DMS114 treated with DMSO at 0.1 percent for 48 hours (cell line): ENCODE results near the gene UBAC2.

Experiments used
- DNase-seq: peaks from one replicate; lab custom pipeline; 2025; ENCODE audit not compliant: unreplicated experiment; lab: John Stamatoyannopoulos, UW

Gene UBAC2

DNA sequence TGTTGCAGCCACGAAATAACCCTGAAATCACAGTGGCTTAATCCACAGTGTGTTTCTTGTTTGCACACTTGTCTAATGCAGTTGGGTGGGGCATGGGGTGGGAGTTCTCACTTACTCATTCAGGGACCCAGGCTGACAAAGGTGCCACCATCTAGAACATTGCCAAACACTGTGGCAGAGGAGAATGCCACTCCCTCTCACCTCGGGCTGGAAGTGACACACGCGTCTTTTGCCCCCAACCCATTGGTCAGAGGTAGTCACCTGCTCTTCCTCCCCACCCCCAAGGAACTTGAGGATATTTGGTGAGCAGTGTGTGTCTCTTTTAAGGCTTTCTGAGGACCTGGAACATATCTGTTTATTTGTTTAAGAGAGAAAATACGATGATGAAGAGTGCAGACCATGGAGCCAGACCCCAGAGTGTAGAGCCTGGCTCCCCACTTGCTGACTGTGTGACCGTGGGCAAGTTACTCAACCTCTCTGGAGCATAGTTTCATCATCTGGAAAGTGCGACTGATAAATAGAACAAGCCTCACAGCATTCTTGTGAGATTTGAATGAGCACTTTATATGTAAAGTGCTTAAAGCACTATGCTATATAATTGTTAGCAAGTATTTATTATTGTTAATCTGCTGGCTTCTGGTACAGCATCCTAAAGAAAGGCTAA lies 89.2 kb downstream of the UBAC2 start:
- no peak for DNase-seq

DNA sequence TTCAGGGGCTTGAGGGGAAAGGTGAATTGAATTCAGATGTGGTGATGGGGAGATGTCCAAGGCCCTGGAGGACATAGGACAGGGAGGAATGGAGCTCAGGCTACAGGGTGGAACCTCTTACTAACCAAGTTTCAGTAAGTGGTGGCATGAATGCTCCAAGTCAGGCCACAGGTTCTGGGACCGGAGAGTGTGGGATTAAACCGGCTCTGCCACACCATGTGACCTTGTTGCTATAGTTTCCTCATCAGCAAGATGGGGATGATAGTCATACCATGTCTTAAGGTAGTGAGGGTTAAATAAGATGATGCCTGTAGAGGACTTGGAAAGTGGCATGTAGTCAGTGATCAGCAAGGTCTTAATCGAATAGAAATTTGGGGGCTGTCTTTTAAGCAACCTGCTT lies 90.2 kb downstream of the UBAC2 start:
- DNase-seq = no peak

DNA sequence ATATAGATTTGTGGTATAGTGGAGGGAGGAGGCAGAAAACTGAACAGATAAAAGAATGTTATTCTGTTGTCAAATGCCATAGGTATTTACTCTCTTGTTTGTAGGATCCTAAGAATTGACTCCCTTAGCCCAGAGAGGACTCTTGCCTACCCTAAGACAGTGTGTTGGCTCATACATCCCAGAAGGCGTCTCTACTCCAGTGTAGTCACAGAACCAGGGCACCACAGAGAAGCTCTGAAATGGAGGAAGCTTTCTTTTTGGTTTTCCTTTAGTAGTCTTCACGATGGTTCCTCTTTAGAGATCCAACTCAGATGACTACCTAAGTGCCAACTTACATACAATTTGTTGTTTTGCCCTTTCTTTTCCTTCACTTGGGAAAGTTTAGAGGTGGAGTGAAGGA lies 92.5 kb downstream of the UBAC2 start:
- no peak for DNase-seq

DNA sequence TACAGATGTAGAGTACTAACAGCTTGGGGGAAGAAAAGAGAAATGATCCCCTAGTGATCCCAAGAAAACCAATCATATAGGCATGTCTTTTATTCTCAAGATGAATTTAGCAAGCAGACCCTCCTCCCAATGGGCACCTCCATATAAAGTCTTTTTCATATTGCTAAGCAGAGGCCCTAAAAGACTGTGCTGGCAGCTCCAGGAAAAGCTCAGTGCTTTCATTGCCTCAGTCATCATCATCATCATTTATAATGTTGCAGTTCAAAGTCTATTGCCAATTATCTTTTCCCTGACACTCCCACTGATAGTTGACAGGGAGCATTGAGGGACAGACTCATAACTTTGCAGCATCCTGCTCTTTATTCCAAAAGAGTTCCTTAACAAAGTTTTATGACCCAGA lies 93.5 kb downstream of the UBAC2 start:
- DNase-seq = no peak

DNA sequence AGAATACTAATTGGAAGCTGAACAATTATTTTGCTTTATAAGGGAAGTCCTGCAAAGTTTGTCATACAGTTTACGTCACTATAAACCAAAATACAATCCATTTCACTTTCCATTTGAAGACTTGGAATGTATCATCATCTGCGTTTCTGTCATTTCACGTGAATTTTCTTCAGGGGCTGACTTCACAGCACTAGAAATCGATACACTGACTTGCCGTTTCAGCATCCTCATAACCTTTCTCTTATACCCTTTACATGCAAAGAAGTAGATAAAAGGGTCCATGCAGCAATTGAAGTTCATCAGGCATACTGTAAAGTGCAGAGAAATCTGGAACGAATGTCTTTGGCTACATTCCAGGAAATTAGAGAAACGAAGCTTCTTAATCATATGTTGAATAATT lies 94.3 kb downstream of the UBAC2 start:
- DNase-seq = no peak

DNA sequence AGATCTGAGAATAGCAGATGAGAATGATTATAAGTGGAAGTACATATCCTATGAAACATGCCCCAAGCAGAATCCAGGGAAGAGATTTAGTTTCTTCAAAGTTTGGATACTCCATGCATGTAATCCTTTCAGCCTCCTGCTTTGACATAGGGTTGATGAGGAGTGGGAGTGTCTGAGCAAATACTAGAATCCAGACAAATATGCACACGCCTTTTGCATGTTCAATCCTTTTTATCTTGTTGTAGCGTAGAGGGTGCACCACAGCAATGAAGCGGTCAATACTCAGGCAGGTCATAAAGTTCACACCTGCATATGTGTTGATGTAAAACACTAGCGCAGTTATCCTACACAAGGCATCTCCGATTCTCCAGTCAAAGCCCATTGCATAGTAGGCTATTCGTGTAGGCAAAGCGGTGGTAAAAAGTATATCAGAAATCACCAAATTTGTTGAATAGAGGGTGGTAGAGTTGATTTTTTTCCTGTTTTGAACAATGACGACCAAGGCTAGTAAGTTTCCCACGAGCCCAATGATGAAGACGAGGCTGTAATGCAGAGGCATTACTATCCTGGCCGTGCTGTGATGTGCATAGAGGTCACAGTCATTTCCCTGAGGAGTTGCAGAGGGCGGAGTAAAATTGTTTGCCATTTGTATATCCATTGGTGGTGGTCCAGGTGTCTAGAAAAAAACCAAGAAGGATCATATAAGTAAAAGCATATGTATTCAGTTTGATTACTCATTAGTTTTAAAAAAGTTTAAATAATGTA lies 95.0 kb downstream of the UBAC2 start:
- DNase-seq = no peak

DNA sequence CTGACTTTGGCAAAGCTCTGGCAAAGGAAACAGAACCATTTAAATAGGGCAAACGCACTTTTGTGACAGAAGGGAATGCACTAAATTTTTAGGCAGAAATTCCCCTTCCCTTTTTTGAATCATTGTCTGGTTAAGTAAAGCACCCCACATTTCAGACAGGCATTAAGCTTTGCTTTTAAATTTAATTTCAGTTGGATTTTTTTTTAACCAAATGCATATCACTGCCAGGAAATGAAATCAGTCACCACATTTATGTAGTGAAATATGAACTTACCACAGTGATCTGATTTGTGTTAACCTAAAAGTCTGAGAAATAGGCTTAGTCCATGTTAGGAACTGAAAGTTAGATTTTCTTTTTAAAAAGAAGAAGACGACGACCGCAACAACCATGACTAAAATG lies 95.7 kb downstream of the UBAC2 start:
- DNase-seq = no peak

DNA sequence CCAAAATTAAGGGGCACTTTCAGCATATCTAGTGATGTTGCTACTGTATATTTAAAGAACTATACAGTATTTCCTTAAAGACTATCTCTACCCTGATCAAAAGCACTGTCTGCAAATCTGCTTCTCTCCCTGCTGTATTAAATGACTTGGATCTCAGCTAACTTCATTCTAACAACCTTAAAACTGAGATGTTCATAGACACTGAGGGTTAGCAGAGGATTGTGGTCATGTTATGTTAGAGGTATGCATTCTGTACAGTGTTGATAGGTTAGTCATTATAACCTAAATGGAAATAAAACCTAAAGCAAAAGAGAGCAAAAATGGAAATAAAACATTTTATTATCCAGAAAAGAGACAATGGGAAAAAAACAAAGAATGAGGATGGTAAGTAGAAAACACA lies 96.7 kb downstream of the UBAC2 start:
- DNase-seq = no peak

DNA sequence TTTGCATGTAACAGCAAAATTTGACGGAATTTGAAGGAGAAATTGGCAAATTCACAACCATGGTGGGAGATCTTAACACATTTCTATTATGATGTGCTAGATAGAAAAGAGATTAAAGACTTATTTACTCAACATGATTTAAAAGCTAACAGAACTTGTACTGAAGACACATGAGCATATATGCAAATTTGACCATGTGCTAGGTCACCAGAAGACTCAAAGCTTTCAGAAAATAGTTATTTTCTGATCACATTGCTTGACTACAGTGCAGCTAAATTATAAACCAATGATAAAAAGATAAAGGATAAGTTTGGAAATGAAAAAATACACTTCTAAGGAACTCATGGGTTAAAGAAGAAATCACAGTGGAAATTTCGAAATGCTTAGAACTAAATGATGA lies 97.4 kb downstream of the UBAC2 start:
- DNase-seq = no peak

DNA sequence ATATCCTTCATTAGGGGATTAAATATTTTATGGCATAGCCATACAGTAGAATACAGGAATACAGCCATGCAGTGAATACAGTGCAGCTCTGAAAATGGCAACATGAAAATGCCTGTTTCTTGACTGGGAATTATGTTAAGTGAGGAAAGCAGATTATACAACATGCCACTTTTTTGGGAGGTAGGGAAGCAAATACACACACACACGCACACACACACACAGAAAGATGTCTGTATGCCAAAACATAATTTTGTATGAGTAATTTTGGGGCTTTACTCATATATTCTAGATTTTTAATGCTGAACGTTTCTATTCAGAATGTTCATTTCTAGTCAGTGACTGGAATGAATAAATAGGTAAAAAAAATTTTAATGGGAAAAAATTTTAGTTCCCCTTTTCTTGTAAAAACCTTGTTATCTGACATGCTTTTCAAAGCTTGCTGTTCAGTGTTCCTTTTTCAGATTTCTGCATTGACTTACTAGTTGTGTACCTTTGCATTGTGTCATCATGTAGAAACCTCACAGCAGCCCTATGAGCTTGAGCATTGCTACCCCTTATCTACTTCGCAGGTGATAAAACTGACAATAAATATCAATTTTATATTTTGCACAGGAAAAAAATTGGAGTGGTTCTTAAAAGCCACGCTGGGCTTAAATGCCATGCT lies 98.7 kb downstream of the UBAC2 start:
- no peak for DNase-seq

DNA sequence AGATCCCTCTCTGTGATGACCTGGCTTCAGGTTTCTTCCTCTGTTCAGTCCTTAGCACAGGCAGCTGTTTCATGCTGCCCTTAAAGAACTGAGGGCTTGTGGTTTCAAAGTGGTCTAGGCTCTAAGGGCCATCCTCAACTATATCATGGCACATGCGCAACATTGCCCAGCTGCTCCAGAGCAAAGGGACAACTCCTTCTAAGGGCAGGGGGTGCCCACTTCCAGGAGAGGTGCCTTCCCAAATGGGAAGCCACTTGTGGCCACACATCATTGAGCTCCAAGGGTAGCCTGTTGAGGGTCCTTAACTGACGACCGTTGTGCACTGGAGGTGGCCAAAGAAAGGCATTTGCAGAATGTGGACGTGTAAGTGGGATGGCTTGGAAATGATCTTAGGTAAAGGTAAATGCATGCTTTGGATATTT lies 99.3 kb downstream of the UBAC2 start:
- DNase-seq = no peak

DNA sequence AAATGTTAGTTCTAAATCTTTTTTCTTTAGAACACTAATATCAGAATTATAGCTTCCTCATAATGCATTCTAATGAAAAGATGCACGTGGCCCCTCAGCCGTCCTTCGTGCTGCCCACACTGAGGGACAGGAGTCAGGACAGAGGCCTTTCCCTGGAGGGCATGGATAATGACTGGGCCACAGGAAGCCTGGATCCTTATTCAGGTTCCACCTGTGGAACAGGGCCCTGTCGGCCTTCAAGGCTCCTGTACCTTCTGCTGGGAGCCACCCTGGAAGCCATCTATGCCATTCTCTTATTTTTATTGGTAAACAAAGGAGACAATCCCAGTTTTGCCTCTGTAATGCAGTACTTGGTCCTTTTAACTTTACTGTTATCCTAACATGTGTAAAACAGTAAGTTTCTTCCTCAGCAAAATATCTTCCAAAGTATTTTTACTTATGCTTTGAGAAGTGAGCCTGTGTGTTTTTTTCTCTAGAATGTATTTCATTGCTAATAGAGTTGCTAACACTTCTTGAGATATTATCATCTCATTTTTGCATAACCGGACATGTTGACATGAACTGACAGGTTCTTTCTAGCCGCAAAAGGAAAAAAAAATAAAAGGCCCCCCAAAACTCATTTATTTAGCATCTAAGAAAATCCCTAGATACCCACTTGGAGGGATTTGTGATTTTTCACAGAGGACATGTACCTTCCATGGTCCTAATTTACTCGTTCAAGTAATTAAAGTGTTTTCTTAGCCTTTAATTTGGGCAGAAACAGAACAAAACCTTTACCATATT lies 100.6 kb downstream of the UBAC2 start:
- no peak for DNase-seq

DNA sequence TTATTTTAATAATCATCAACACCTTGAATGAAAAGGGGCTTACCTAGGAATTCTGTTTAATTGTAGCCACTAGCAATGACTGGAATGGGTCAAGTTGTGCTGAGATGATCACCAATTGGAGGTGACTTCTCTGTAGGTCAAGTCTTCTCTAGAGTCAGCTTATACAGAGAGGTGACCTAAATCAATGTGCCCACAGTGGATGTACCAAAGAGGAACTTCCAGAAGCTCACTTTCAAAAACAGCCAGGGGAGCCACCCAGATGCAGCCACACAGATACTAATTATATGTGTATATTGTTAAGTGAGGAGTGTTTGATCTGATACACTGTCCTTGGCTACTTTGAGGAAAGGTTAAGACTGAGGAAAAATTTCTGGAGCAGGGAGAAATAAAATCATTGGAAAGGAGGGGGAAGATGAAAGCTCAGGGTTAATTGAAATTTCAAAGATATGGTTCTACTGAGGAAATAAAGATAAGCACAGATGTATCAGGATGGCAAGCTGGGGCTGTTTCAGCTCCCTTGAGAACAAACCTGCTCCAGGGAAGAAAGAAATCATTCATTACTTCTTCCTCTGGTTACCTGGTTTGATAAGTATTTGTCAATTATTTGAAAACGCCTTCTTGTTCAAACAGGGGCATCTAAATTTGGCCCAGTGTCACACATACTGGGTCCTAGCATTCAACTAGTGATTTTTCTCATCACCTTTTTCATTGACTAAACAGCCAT lies 101.4 kb downstream of the UBAC2 start:
- DNase-seq = no peak

DNA sequence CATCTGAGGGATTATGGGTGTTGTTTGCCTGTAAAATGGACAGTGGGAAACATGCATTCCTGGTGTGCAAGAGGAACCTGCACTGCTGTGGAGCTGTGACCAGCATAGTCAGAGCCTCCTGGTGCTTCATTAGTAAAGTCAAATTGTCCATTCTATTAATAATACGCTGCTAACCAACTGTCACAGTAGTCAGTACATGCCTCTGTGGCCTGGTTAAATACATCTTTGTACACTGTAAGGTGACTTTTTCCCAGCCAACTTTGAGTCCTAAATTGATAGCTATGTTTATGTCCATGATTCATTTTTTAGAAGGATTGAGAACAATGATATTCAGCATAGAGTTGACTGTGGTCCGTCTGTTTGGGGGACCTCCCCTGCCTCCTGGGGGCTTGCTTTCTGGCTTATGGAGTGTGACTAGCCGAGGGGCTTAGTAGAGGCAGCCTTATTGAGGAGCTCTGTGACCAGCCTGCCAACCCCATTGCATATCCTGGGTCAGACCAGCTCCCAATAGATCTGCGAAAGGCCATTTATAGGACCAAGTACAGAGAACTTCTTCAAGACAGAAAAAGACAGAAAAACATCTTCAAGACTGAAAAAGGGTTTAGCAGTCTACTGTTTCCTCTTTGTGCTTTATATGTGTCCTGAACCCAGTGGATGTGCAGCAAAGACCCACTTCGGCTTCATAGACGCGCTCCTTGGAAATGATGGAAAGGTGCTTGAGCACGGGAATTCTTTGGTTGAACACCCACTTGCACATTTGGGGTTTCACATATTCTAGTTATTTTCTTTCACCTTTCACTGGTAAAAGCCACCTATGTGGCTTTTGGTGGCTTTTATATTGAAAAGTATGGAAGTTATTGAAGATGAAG lies 102.2 kb downstream of the UBAC2 start:
- no peak for DNase-seq

DNA sequence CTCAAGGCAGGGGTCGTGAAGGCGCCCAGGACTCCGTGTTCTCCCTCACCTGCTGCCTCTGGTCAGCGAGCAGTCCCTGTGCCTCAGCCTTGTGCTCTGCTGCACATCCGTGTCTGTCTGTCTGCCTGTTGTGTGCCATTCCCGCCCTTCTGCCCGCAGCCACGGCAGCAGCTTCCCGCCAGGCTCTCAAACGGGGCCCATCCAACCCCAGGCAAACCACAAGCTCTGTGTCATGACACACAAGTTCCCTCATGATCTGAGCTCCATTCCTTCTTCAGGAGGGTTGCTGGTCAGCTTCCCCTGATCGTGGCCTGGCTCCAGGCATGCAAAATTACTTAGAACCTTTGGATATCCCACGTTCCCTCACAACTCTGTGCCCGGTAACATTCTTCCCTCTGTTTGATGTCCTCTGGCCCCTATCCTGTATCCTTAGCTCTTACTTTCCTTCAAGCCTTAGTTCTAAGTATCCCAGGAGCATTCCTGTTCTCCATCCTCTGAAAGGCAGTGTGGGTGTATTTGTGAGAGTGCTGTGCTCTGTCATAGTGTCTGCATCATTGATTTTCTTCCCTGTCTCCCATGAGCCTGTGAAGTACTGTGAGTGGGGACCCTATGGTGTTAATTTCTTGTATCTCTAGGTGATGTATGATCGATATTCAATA lies 103.3 kb downstream of the UBAC2 start:
- no peak for DNase-seq

DNA sequence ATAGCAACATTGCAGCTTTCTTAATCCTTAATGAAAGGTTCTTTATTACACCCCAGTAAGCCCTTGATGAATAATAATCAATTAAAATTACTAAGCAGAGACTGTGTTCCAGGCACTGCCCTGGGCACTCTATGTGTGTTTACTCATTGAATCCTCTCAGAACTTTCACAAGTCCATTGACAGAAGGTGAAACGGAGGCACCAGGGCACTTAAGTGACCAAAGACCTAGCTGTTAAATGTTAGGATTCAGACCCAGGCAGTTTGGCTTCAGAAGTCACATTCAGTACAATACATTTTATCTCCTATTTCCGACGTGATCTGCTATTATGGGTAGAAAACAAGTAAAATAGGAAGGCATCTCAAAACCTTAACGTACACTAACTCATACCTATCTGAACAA lies 103.9 kb downstream of the UBAC2 start:
- DNase-seq = no peak

DNA sequence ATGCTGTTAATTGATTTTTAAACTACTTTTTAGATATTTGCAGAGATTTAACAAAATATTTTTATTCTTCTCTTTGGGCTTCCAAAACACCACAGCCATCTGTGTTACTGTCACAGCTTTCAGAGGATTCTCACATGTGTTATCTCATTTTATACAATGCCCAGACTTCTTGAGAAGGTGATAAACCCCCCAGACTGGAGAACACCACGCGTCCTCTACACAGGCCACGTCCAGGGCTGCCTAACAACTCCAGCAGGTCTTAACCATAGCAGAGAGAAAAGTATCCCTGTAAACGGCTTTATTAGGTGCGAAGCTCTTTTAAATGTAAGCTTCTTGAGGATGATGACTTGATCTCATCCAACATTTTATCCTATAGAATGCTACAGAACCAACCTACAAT lies 104.5 kb downstream of the UBAC2 start:
- no peak for DNase-seq

DNA sequence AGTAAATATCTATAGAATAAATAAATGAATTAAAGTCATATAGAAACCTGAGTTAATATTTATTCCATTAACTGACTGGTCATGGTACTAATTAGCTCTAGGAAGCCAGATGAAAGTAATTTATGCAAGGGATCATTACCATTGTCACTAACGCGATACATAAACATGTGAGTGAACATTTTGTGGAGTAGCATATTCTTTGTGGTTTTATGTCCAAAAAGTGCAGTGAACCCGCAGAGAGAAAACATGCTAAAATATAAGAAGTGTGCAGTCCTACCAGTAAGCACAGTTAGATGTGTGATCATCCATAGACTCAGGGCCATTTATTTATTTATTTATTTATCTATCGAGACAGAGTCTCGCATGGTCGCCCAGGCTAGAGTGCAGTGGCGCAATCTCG lies 104.9 kb downstream of the UBAC2 start:
- no peak for DNase-seq

DNA sequence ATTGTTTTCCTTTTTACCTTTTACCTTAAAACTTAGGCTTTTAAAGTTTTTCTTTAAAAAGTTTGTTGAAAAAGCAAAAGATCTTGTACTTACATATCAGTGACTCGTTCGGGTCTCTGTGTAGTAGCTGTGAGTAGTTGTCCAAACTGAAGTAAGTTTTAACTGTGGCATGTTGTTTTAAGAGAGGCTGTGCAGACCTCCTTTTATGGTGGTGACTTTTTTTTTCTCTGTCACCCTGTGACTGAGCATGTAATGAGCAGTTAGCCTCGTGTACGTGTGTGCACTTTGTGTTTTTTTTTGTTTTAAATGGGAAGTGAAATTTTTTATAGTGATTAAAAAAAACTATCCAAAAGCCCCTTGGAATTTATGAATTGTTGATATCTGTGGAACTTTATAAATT lies 106.6 kb downstream of the UBAC2 start, which contains the start of gene GPR183:
GPR183 (minus strand) TSS at position 153 of the 400 bp plus-strand sequence. CDS start 11,254 bp downstream, outside the sequence.
- no peak for DNase-seq
